Measurements from ENCODE around the gene OSM. TPM values are rescaled to one million over a fixed set of nuclear protein-coding genes. Genes with fewer than 3 reads are reported as not detected.

Gene OSM
- total RNA-seq, 5 donors from 2014 or later (not counting 1 experiment from before 2014, with no cell fraction given): 5.9 to 16.5 (median 7.4) TPM

DNA sequence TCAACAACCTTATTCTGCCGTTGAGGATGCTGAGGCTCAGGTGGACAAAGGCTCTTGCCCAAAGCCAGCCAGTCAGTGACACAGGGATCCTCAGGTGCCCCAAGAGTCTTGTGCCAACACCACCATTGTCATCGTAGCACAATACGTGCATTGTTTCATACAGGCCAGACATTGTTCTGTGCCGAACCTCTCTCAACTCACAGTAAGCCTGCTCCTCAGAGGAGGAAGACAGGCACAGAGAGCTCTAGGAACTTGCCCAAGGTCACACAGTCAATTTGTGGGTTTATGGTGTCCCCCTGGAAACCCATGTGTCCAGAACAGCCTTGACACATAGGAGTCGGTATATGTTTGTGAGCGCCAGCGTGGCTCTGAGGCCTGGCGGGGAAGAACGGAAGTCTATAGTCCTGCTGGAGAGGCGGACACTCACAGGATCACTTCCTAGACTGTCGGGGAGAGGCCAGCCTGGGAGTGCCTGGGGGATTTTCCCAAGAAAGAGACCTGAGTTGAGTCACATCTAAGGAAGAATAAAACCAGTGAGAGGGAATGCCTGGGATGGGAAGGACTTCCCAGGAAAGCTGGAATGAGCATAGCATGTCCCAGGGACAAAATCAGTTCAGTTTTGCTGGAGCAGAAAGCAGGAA, 40.3 kb downstream of the OSM start:
- no peaks in the 10 kb centered on the region for H3K9me3 ChIP-seq
- WGBS (ENCODE audit: insufficient coverage): 96% methylated on average over 10 of the region's 11 CpGs
- Mint-ChIP-seq H3K27me3 (no peaks in the 10 kb centered on the region), H3K9me3 (no peaks in the 10 kb centered on the region), H3K36me3 (no peaks in the 10 kb centered on the region), H3K27ac (peak overlapping the region in 1 of 2 donors; percentile 48), H3K4me1 (peaks cover 52 to 66% (median 65%) of the 10 kb centered on the region in 3 donors), H3K4me3 (no peak overlapping the region)
- H3K36me3 ChIP-seq (ENCODE audit: control insufficient read depth in 2 of 2, extremely low read depth in 1 of 2, insufficient read depth in 1 of 2, low read length in 1 of 2): no peaks in the 10 kb centered on the region
- ChIA-PET CTCF (no interaction called here), POLR2A (no interaction called here)
- H3K27me3 ChIP-seq (replicated peaks in 1 of 2; ENCODE audit: control insufficient read depth in 2 of 2, extremely low read depth in 1 of 2, insufficient read depth in 2 of 2, low read length in 1 of 2): no peaks in the 10 kb centered on the region
- H3K27ac ChIP-seq (ENCODE audit: low read length): no peak overlapping the region
- H3K4me3 ChIP-seq (ENCODE audit: control insufficient read depth in 1 of 2, extremely low read depth in 1 of 2, low read length in 1 of 2): no peak overlapping the region
- ATAC-seq (replicated peaks in 1 of 4): no peak
- no peak for DNase-seq
- peaks cover 3 to 51% of the 10 kb centered on the region in 2 experiments for H3K4me1 ChIP-seq (ENCODE audit: control insufficient read depth in 1 of 2, extremely low read depth in 1 of 2, insufficient read depth in 2 of 2, low read length in 2 of 2)

- Mint-ChIP-seq H3K27me3 (no peaks in the 10 kb centered on the region), H3K27ac (peak overlapping the region; percentile 59), H3K4me3 (no peak overlapping the region), H3K4me1 (peaks cover 62 to 76% (median 74%) of the 10 kb centered on the region in 3 donors), H3K9me3 (no peaks in the 10 kb centered on the region), H3K36me3 (no peaks in the 10 kb centered on the region)
- no peak overlapping the region for H3K27ac ChIP-seq (ENCODE audit: low read length)
- no peaks in the 10 kb centered on the region for H3K9me3 ChIP-seq
- no peaks in the 10 kb centered on the region for H3K27me3 ChIP-seq (replicated peaks in 1 of 2; ENCODE audit: control insufficient read depth in 2 of 2, extremely low read depth in 1 of 2, insufficient read depth in 2 of 2, low read length in 1 of 2)
- peaks cover 12 to 61% of the 10 kb centered on the region in 2 experiments for H3K4me1 ChIP-seq (ENCODE audit: control insufficient read depth in 1 of 2, extremely low read depth in 1 of 2, insufficient read depth in 2 of 2, low read length in 2 of 2)
- no peaks in the 10 kb centered on the region for H3K36me3 ChIP-seq (ENCODE audit: control insufficient read depth in 2 of 2, extremely low read depth in 1 of 2, insufficient read depth in 1 of 2, low read length in 1 of 2)
- DNase-seq (no peak), ATAC-seq (replicated peaks in 1 of 4) (no peak)
- no peak overlapping the region for H3K4me3 ChIP-seq (ENCODE audit: control insufficient read depth in 1 of 2, extremely low read depth in 1 of 2, low read length in 1 of 2)
- CTCF ChIA-PET: no interaction called here
- 85% methylated on average over 4 of the region's 7 CpGs for WGBS (ENCODE audit: insufficient coverage)
- POLR2A ChIA-PET: no interaction called here
These were observed 41.3 kb downstream of the OSM start for GRCh38 chr22:30225220-30225927.

- ATAC-seq (replicated peaks in 1 of 4): no peak
- H3K36me3 ChIP-seq (ENCODE audit: control insufficient read depth in 2 of 2, extremely low read depth in 1 of 2, insufficient read depth in 1 of 2, low read length in 1 of 2): no peaks in the 10 kb centered on the region
- POLR2A ChIA-PET: no interaction called here
- Mint-ChIP-seq H3K36me3 (no peaks in the 10 kb centered on the region), H3K4me1 (peaks cover 71 to 87% (median 85%) of the 10 kb centered on the region in 3 donors), H3K9me3 (no peaks in the 10 kb centered on the region), H3K27me3 (no peaks in the 10 kb centered on the region), H3K4me3 (no peak overlapping the region), H3K27ac (no peak overlapping the region)
- CTCF ChIA-PET: no interaction called here
- no peaks in the 10 kb centered on the region for H3K9me3 ChIP-seq
- DNase-seq: no peak
- H3K27me3 ChIP-seq (replicated peaks in 1 of 2; ENCODE audit: control insufficient read depth in 2 of 2, extremely low read depth in 1 of 2, insufficient read depth in 2 of 2, low read length in 1 of 2): no peaks in the 10 kb centered on the region
- WGBS (ENCODE audit: insufficient coverage): 78% methylated on average over 8 of the region's 11 CpGs
- H3K4me1 ChIP-seq (ENCODE audit: control insufficient read depth in 1 of 2, extremely low read depth in 1 of 2, insufficient read depth in 2 of 2, low read length in 2 of 2): peaks cover 20 to 71% of the 10 kb centered on the region in 2 experiments
- H3K27ac ChIP-seq (ENCODE audit: low read length): no peak overlapping the region
- H3K4me3 ChIP-seq (ENCODE audit: control insufficient read depth in 1 of 2, extremely low read depth in 1 of 2, low read length in 1 of 2): no peak overlapping the region
These were observed 42.3 kb downstream of the OSM start for GRCh38 chr22:30224161-30224857.

DNA sequence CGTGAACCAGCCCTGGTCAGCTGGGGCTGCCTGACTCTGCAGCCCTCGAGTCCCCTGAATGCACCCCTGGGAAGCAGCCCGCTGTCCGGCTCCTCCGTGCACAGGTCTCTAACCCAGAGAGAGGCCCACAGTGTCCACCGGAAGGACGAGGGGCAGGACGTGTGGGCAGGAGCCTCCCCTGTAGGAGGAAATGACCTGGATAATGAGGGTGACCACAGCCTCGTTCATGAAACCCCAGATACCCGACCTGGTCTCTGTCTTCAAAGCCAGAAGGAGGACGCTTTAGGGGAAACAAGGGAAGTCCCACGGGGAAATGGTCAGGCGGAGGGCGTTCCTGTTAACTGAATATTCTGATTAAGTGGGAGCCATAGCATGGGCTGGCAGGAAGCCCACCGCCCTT, 43.3 kb downstream of the OSM start:
- Histone ChIP-seq H3K9me3 (no peaks in the 10 kb centered on the region), H3K4me1 (ENCODE audit: control insufficient read depth in 1 of 2, extremely low read depth in 1 of 2, insufficient read depth in 2 of 2, low read length in 2 of 2) (peaks cover 22 to 75% of the 10 kb centered on the region in 2 experiments), H3K36me3 (ENCODE audit: control insufficient read depth in 2 of 2, extremely low read depth in 1 of 2, insufficient read depth in 1 of 2, low read length in 1 of 2) (no peaks in the 10 kb centered on the region), H3K27me3 (replicated peaks in 1 of 2; ENCODE audit: control insufficient read depth in 2 of 2, extremely low read depth in 1 of 2, insufficient read depth in 2 of 2, low read length in 1 of 2) (no peaks in the 10 kb centered on the region), H3K4me3 (ENCODE audit: control insufficient read depth in 1 of 2, extremely low read depth in 1 of 2, low read length in 1 of 2) (no peak overlapping the region), H3K27ac (ENCODE audit: low read length) (no peak overlapping the region)
- H3K4me3 Mint-ChIP-seq: no peak overlapping the region
- 66% methylated on average over 13 of the region's 15 CpGs for WGBS (ENCODE audit: insufficient coverage)
- H3K27ac Mint-ChIP-seq: peak overlapping the region; percentile 39 to 77
- ChIA-PET CTCF (no interaction called here), POLR2A (no interaction called here)
- peaks cover 72 to 86% (median 84%) of the 10 kb centered on the region in 3 donors for H3K4me1 Mint-ChIP-seq
- ATAC-seq (replicated peaks in 1 of 4) (no peak), DNase-seq (no peak)
- no peaks in the 10 kb centered on the region for H3K9me3 Mint-ChIP-seq
- no peaks in the 10 kb centered on the region for H3K36me3 Mint-ChIP-seq
- H3K27me3 Mint-ChIP-seq: no peaks in the 10 kb centered on the region

DNA sequence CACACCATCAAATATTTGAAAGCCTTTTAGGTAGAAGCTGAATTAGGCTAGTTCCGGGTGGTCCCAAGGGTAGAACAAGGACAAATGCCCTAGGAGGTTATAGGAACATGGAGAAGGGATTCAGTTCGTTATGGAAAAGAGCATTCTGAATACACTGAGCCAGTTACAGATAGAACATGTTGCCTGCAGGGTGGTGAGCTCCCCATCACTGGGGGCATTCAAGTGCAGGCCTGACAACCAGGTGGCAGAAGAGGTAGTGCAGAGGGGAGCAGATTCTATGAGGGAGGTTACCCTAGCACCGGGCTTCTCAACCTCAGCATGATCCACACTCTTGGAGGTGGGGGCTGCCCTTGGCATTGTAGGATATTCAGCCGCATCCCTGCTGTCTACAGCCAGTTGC, 44.3 kb downstream of the OSM start:
- Mint-ChIP-seq H3K27me3 (no peaks in the 10 kb centered on the region), H3K4me3 (no peak overlapping the region), H3K36me3 (no peaks in the 10 kb centered on the region), H3K27ac (peak overlapping the region in 1 of 2 donors; percentile 94), H3K4me1 (peaks cover 65 to 80% (median 75%) of the 10 kb centered on the region in 3 donors), H3K9me3 (no peaks in the 10 kb centered on the region)
- CTCF ChIA-PET: no interaction called here
- Histone ChIP-seq H3K4me3 (ENCODE audit: control insufficient read depth in 1 of 2, extremely low read depth in 1 of 2, low read length in 1 of 2) (no peak overlapping the region), H3K27ac (ENCODE audit: low read length) (no peak overlapping the region), H3K36me3 (ENCODE audit: control insufficient read depth in 2 of 2, extremely low read depth in 1 of 2, insufficient read depth in 1 of 2, low read length in 1 of 2) (no peaks in the 10 kb centered on the region), H3K27me3 (replicated peaks in 1 of 2; ENCODE audit: control insufficient read depth in 2 of 2, extremely low read depth in 1 of 2, insufficient read depth in 2 of 2, low read length in 1 of 2) (no peaks in the 10 kb centered on the region), H3K4me1 (ENCODE audit: control insufficient read depth in 1 of 2, extremely low read depth in 1 of 2, insufficient read depth in 2 of 2, low read length in 2 of 2) (peaks cover 22 to 67% of the 10 kb centered on the region in 2 experiments), H3K9me3 (no peaks in the 10 kb centered on the region)
- ATAC-seq (replicated peaks in 1 of 4) (no peak), DNase-seq (no peak)
- 92% methylated on average over 2 of the region's 4 CpGs for WGBS (ENCODE audit: insufficient coverage)
- POLR2A ChIA-PET: no interaction called here

GRCh38 chr22:30221121-30221992, 45.3 kb downstream of the OSM start:
- Histone ChIP-seq H3K36me3 (ENCODE audit: control insufficient read depth in 2 of 2, extremely low read depth in 1 of 2, insufficient read depth in 1 of 2, low read length in 1 of 2) (no peaks in the 10 kb centered on the region), H3K4me1 (ENCODE audit: control insufficient read depth in 1 of 2, extremely low read depth in 1 of 2, insufficient read depth in 2 of 2, low read length in 2 of 2) (peaks cover 22 to 65% of the 10 kb centered on the region in 2 experiments), H3K4me3 (ENCODE audit: control insufficient read depth in 1 of 2, extremely low read depth in 1 of 2, low read length in 1 of 2) (peak overlapping the region; percentile 27 to 45), H3K27me3 (replicated peaks in 1 of 2; ENCODE audit: control insufficient read depth in 2 of 2, extremely low read depth in 1 of 2, insufficient read depth in 2 of 2, low read length in 1 of 2) (no peaks in the 10 kb centered on the region), H3K27ac (ENCODE audit: low read length) (peak overlapping the region; percentile 64), H3K9me3 (no peaks in the 10 kb centered on the region)
- ATAC-seq (replicated peaks in 1 of 4) (peak; percentile 73 to 87 (median 86)), DNase-seq (peak; percentile 26 to 68 (median 46))
- ChIA-PET POLR2A (interaction anchor here in 1 of 2 donors (0.6 kb wide), 1 partner anchor 173 kb away, joined by 4 read pairs; no protein-coding TSS in a partner anchor), CTCF (interaction anchor here in 1 of 2 donors (0.6 kb wide), 1 partner anchor 35 kb away, joined by 7 read pairs; no protein-coding TSS in a partner anchor)
- H3K4me3 Mint-ChIP-seq: peak overlapping the region; percentile 57 to 78 (median 67)
- H3K27ac Mint-ChIP-seq: peak overlapping the region; percentile 85 to 94
- H3K9me3 Mint-ChIP-seq: no peaks in the 10 kb centered on the region
- 6% methylated on average over 22 of the region's 26 CpGs for WGBS (ENCODE audit: insufficient coverage)
- H3K4me1 Mint-ChIP-seq: peaks cover 61 to 73% (median 69%) of the 10 kb centered on the region in 3 donors
- H3K27me3 Mint-ChIP-seq: no peaks in the 10 kb centered on the region
- no peaks in the 10 kb centered on the region for H3K36me3 Mint-ChIP-seq
